GM12878 (cell line): Measurements from ENCODE around the gene ATOSA. TPM values are rescaled to one million over a fixed set of nuclear protein-coding genes. Genes with fewer than 3 reads are reported as not detected.

ENCODE experiments used
- ATAC-seq: fragments of 200-7000 bp; cut with Tn5 transposase; 3 replicates; pipeline ENCODE4 v1.9.1; 2020; ENCODE audit warnings: mild to moderate bottlenecking, moderate library complexity
- BruUV-seq: library from RNA; stranded (reverse); fragments of 400-500 nt; replicated peaks from 2 replicates; lab custom pipeline; 2021; lab: Mats Ljungman, UMichigan
- CTCF ChIA-PET: fragments of 300-600 bp; sonication (Branson Sonifier 250); formaldehyde crosslinking; extraction: SDS; loops from one replicate; lab custom pipeline; 2021; ENCODE audit warnings: inconsistent platforms; lab: Yijun Ruan, JAX
- POLR2A ChIA-PET: fragments of 350-600 bp; formaldehyde crosslinking; extraction: SDS; loops from one replicate; lab custom pipeline; 2021; ENCODE audit warnings: inconsistent platforms; lab: Charles Lee
- RAD21 ChIA-PET: fragments of 300-600 bp; sonication (Branson Sonifier 250); formaldehyde crosslinking; loops from one replicate; lab custom pipeline; 2023; ENCODE audit warnings: antibody characterized with exemption; ENCODE audit not compliant: unreplicated experiment; lab: Charles Lee
- SMC1A ChIA-PET: fragments of 300-600 bp; sonication (Branson Sonifier 250); formaldehyde crosslinking; loops from one replicate; lab custom pipeline; 2023; ENCODE audit not compliant: unreplicated experiment, uncharacterized antibody; lab: Charles Lee
- DNase-seq: peaks from one replicate; pipeline ENCODE4 v3.0.0-alpha.2; 2011; ENCODE audit warnings: low read depth, low spot score
- FAIRE-seq: peaks from 3 replicates; lab custom pipeline; 2011; peaks lifted over from hg19 to GRCh38; lab: Jason Lieb, UNC
- H2AFZ ChIP-seq: 2 replicates; pipeline ENCODE4 v1.6.0; 2011; ENCODE audit warnings: low read depth, low read length, control low read depth; ENCODE audit not compliant: control insufficient read depth
- H3K27ac ChIP-seq: 2 replicates; pipeline ENCODE4 v1.5.1; 2011; ENCODE audit warnings: control low read depth; ENCODE audit not compliant: control insufficient read depth, insufficient read depth
- H3K27me3 ChIP-seq, 2 experiments: replicated peaks in 1 of 2; 2 replicates each; pipeline versions ENCODE4 v1.6.0 to v1.6.1; 2011; ENCODE audit warnings: low read length in 1 of 2; ENCODE audit not compliant: control insufficient read depth in 2 of 2, insufficient read depth in 2 of 2
- H3K36me3 ChIP-seq, 2 experiments: 2 replicates each; pipeline ENCODE4 v1.5.1; 2011; ENCODE audit warnings: low read length in 1 of 2; ENCODE audit not compliant: control insufficient read depth in 2 of 2, insufficient read depth in 2 of 2
- H3K4me1 ChIP-seq: 2 replicates; pipeline ENCODE4 v1.6.1; 2011; ENCODE audit warnings: mild to moderate bottlenecking, low read length, moderate library complexity, mixed read lengths; ENCODE audit not compliant: control insufficient read depth, insufficient read depth
- H3K4me2 ChIP-seq: 2 replicates; pipeline ENCODE4 v1.6.0; 2011; ENCODE audit warnings: control low read depth; ENCODE audit not compliant: control insufficient read depth, insufficient read depth
- H3K4me3 ChIP-seq: fragments of 200-600 bp; sonication (generic); 2 replicates; pipeline ENCODE4 v1.5.1; 2016
- H3K79me2 ChIP-seq: 2 replicates; pipeline ENCODE4 v1.6.0; 2011; ENCODE audit warnings: low read length; ENCODE audit not compliant: control insufficient read depth, insufficient read depth
- H3K9ac ChIP-seq: 2 replicates; pipeline ENCODE4 v1.8.0; 2011; ENCODE audit warnings: low read length, control low read depth, mixed read lengths; ENCODE audit not compliant: control insufficient read depth, insufficient read depth
- H3K9me3 ChIP-seq: replicated peaks from 3 replicates; pipeline ENCODE4 v1.5.1; 2011; ENCODE audit warnings: mild to moderate bottlenecking, low read length; ENCODE audit not compliant: control insufficient read depth, insufficient read depth
- H4K20me1 ChIP-seq: 2 replicates; pipeline ENCODE4 v1.6.0; 2011; ENCODE audit not compliant: control insufficient read depth, insufficient read depth
- BACH1 ChIP-seq: fragments of 450-650 bp; IDR thresholded peaks from 2 replicates; pipeline ENCODE4 v1.6.1; 2017; ENCODE audit warnings: mild to moderate bottlenecking, borderline replicate concordance
- BCL11A ChIP-seq: IDR thresholded peaks from 2 replicates; pipeline ENCODE4 v1.6.1; 2011; ENCODE audit warnings: low read depth, low read length
- CBX3 ChIP-seq: fragments of 200-600 bp; sonication (generic); IDR thresholded peaks from 2 replicates; pipeline ENCODE4 v1.6.1; 2016; ENCODE audit warnings: low read depth, borderline replicate concordance
- CREB1 ChIP-seq: IDR thresholded peaks from 2 replicates; pipeline ENCODE4 v1.6.1; 2012; ENCODE audit warnings: low read depth, mild to moderate bottlenecking, inconsistent platforms
- GATAD2B ChIP-seq: fragments of 450-650 bp; conservative IDR thresholded peaks from 2 replicates; pipeline ENCODE4 v1.6.1; 2017; ENCODE audit warnings: low read depth, mild to moderate bottlenecking, moderate library complexity
- KDM1A ChIP-seq: fragments of 200-600 bp; sonication (generic); IDR thresholded peaks from 2 replicates; pipeline ENCODE4 v1.6.1; 2016; ENCODE audit warnings: borderline replicate concordance
- MTA2 ChIP-seq: fragments of 450-650 bp; IDR thresholded peaks from 2 replicates; pipeline ENCODE4 v1.6.1; 2016; ENCODE audit warnings: low read depth, mild to moderate bottlenecking, moderate library complexity
- MTA3 ChIP-seq: IDR thresholded peaks from 2 replicates; pipeline ENCODE4 v1.6.1; 2012; ENCODE audit warnings: low read length, inconsistent platforms, borderline replicate concordance
- POLR2AphosphoS2 ChIP-seq: IDR thresholded peaks from 2 replicates; pipeline ENCODE4 v1.6.1; 2011; ENCODE audit warnings: low read depth, mild to moderate bottlenecking, low read length, improper control_type of control experiment, moderate library complexity
- RAD21 ChIP-seq: IDR thresholded peaks from 2 replicates; pipeline ENCODE4 v1.6.1; 2011; ENCODE audit warnings: mild to moderate bottlenecking, low read depth, low read length, moderate library complexity; ENCODE audit not compliant: insufficient read depth
- SMAD1 ChIP-seq: fragments of 450-650 bp; IDR thresholded peaks from 2 replicates; pipeline ENCODE4 v1.6.1; 2018; ENCODE audit warnings: mild to moderate bottlenecking, low read depth; ENCODE audit not compliant: partially characterized antibody
- STAT3 ChIP-seq: IDR thresholded peaks from 2 replicates; pipeline ENCODE4 v1.6.1; 2011; ENCODE audit warnings: low read depth, low read length, improper control_type of control experiment
- ZNF207 ChIP-seq: fragments of 450-650 bp; IDR thresholded peaks from 2 replicates; pipeline ENCODE4 v1.6.1; 2014; ENCODE audit warnings: antibody characterized with exemption, mild to moderate bottlenecking, borderline replicate concordance
- in situ Hi-C: fragments of 300-500 bp; cut with MboI; formaldehyde crosslinking; loops from 9 replicates; pipeline ENCODE4 v1.14.3; 2018; ENCODE audit warnings: mixed read lengths
- intact Hi-C: fragments of 100-400 bp; cut with micrococcal nuclease; formaldehyde crosslinking; loops from one replicate; pipeline ENCODE4 v1.14.2; 2022; ENCODE audit not compliant: unreplicated experiment
- polyA plus RNA-seq, 11 experiments: library from polyadenylated mRNA; depleted of rRNA in 4 of 11; unstranded in 6 of 11; stranded (reverse) in 5 of 11; fragments of >200 nt; fragmentation: Nextera tagmentation in 4 of 11; fragmentation: Illumina TruSeq in 1 of 11; extraction: Ambion mirVana in 4 of 11; extraction: Trizol in 1 of 11; gene quantifications; 1 replicate in 1 of 11; 2 replicates in 10 of 11; pipeline versions ENCODE4 v1.2.1 to v1.2.3, GENCODE V29; 2011 to 2016; ENCODE audit warnings: inconsistent platforms in 2 of 11, missing spikeins in 2 of 11, low read depth in 1 of 11
- total RNA-seq, 4 experiments: library from RNA; depleted of rRNA in 3 of 4; stranded (reverse); fragments of >200 nt in 3 of 4; fragmentation: Illumina TruSeq in 1 of 4; extraction: Trizol in 1 of 4; gene quantifications; 2 replicates each; pipeline versions ENCODE4 v1.2.1 to v1.2.3, GENCODE V29; 2013 to 2021
- TF ChIP-seq, protein P1 (sequence below): IDR thresholded peaks from 2 replicates; pipeline ENCODE4 v1.6.1; 2011; ENCODE audit warnings: low read depth, low read length, improper control_type of control experiment, borderline replicate concordance
- TF ChIP-seq, protein P2 (sequence below): IDR thresholded peaks from 2 replicates; pipeline ENCODE4 v1.6.1; 2012; ENCODE audit warnings: low read length, inconsistent platforms
- TF ChIP-seq, protein P3 (sequence below): IDR thresholded peaks from 2 replicates; pipeline ENCODE4 v1.6.1; 2011; ENCODE audit warnings: borderline replicate concordance, low read depth, mild to moderate bottlenecking, moderate library complexity, low read length; ENCODE audit not compliant: insufficient read depth, poor library complexity, severe bottlenecking

ATOSA gene
- total and polyA plus RNA-seq, 10 of the 15 experiments (the other 5 are each of a cell fraction or from before 2014, with no cell fraction given) = 6.8 to 24.3 (median 14.6) TPM

DNA sequence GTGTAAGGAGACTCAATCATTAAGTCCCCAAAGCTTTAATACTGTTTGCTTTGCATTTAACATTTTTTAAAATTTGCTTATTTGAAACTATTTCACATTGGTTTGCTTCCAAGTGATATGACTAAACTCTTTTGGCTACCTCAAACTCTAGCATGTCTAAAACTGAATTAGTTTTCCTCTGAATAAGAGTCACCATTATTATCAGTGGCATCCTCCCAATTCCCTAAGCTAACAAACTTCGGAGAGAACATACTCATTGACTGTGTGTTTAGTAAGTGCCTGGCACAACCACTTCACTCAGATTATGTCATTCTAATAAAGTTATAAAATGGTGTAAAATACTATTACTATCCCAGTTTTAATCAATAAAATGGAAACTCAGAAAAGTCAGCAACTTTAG lies 21.9 kb downstream of the ATOSA start (continued):
- TF ChIP-seq, protein P1, sequence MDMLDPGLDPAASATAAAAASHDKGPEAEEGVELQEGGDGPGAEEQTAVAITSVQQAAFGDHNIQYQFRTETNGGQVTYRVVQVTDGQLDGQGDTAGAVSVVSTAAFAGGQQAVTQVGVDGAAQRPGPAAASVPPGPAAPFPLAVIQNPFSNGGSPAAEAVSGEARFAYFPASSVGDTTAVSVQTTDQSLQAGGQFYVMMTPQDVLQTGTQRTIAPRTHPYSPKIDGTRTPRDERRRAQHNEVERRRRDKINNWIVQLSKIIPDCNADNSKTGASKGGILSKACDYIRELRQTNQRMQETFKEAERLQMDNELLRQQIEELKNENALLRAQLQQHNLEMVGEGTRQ = no peak
- TF ChIP-seq SMAD1 (no peak), KDM1A (no peak), GATAD2B (no peak)
- TF ChIP-seq, all 136 proteins: peak for 0

DNA sequence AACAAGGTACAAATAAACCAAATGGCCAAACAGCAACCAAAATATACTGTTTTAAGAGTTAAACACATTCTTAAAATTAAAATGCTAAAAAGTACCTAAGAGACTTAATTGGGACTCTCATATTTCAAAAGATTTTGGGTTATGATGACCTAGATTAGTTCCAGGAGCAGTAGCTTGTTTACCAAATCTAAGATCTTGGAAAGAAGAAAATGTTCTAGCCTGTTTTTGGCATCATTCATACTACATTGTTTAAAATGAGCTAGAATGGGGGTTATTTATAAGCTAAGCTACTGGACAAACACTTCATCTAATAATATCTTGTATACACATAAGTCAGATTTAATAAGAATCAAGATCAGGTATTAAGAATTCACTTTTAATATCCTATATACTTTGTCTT lies 22.8 kb downstream of the ATOSA start:
- ChIA-PET CTCF (no interaction called here), SMC1A (interaction anchor here (1.0 to 1.7 kb wide), 4 partner anchors 9 to 14 kb away, joined by 3 to 5 read pairs (median 4); no protein-coding TSS in a partner anchor), RAD21 (interaction anchor here (1.3 kb wide), 1 partner anchor 65 kb away, joined by 3 read pairs; no protein-coding TSS in a partner anchor), POLR2A (no interaction called here)
- Histone ChIP-seq H3K27me3 (no peaks in the 10 kb centered on the region), H3K9me3 (no peaks in the 10 kb centered on the region), H4K20me1 (no peaks in the 10 kb centered on the region), H3K27ac (no peak overlapping the region), H3K79me2 (no peaks in the 10 kb centered on the region), H3K36me3 (0 out of 4 replicates have a peak, but pooled peaks cover 0 to 14% of the 10 kb centered on the region in 2 experiments), H3K4me2 (no peak overlapping the region), H2AFZ (no peak overlapping the region), H3K9ac (no peak overlapping the region), H3K4me1 (peaks cover 11% of the 10 kb centered on the region), H3K4me3 (no peak overlapping the region)
- in situ Hi-C loops (no loop called here), intact Hi-C loops (no loop called here)
- TF ChIP-seq MTA2 (no peak), BACH1 (no peak), KDM1A (no peak), BCL11A (no peak), CREB1 (no peak), POLR2AphosphoS2 (no peak), RAD21 (no peak), ZNF207 (no peak), CBX3 (no peak), MTA3 (no peak), STAT3 (no peak)
- TF ChIP-seq, protein P2, sequence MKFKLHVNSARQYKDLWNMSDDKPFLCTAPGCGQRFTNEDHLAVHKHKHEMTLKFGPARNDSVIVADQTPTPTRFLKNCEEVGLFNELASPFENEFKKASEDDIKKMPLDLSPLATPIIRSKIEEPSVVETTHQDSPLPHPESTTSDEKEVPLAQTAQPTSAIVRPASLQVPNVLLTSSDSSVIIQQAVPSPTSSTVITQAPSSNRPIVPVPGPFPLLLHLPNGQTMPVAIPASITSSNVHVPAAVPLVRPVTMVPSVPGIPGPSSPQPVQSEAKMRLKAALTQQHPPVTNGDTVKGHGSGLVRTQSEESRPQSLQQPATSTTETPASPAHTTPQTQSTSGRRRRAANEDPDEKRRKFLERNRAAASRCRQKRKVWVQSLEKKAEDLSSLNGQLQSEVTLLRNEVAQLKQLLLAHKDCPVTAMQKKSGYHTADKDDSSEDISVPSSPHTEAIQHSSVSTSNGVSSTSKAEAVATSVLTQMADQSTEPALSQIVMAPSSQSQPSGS = no peak
- TF ChIP-seq, protein P1 = no peak
- TF ChIP-seq, protein P3, sequence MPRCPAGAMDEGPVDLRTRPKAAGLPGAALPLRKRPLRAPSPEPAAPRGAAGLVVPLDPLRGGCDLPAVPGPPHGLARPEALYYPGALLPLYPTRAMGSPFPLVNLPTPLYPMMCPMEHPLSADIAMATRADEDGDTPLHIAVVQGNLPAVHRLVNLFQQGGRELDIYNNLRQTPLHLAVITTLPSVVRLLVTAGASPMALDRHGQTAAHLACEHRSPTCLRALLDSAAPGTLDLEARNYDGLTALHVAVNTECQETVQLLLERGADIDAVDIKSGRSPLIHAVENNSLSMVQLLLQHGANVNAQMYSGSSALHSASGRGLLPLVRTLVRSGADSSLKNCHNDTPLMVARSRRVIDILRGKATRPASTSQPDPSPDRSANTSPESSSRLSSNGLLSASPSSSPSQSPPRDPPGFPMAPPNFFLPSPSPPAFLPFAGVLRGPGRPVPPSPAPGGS = no peak
- FAIRE-seq (no peak), ATAC-seq (no peak), DNase-seq (no peak)
- no TSS peak for BruUV-seq
